ENCODE measurements around the gene HOXB8. TPM values are rescaled to one million over a fixed set of nuclear protein-coding genes. Genes with fewer than 3 reads are reported as not detected.

HOXB8 gene
- total RNA-seq, 1 donor from 2014 or later = not detected

DNA sequence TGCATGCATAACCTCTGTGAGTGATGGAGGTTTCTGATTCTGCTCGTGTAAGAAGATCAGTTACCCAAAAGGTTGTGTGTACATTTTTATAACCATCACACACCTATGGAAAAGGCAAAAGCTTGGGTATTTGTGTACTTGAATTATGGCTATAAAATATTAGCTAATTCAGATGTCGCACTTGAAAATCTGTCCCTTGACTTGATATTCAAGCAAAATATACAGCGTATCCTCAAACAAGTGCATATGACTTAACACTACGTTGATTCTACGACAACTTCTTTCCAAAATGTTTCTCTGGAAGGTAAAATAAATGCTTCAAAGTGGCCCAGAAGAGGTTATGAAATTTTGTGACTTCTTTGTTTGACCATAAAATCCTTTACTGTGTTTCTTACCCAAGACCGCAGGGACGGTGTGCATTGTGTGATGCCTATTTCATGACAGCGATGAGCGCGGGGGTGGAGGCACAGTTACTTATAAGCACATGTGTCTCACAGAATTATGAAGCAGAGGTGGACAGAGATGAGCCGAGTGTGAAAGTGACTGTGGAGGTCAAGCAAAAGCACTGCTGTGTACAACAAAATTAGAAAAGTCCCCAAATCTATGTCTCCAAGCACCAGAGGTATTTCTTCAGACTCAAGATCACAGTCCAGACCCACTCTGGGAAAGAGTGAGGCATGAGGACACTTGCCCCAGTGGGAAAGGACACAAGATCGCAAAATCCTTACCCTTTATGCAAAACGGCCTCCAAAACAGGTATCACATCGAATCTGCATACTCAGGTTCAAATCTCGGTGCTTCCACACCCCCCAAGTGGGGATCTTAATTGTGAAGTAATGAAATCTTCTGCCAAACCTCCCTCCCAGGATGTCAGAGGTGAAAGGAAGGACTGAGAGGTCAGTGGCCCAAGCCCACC lies 15.2 kb upstream of the HOXB8 start:
- Histone ChIP-seq H3K27me3 (ENCODE audit: control insufficient read depth in 3 of 3, insufficient read depth in 3 of 3, low read length in 3 of 3) (peaks cover 96 to 98% (median 97%) of the 10 kb centered on the region in 3 donors), H3K4me1 (ENCODE audit: control insufficient read depth in 3 of 3, insufficient read depth in 3 of 3, low read length in 3 of 3) (peaks cover 8 to 12% (median 9%) of the 10 kb centered on the region in 3 donors), H3K9ac (ENCODE audit: low read depth in 1 of 3, low read length in 3 of 3) (no peak overlapping the region), H3K27ac (ENCODE audit: low read depth, low read length) (no peak overlapping the region), H3K4me3 (ENCODE audit: low read length in 3 of 3) (no peak overlapping the region), H3K36me3 (ENCODE audit: control insufficient read depth in 3 of 3, insufficient read depth in 3 of 3, low read length in 3 of 3) (no peaks in the 10 kb centered on the region), H3K9me3 (ENCODE audit: control insufficient read depth in 3 of 3, low read length in 3 of 3) (no peaks in the 10 kb centered on the region)

DNA sequence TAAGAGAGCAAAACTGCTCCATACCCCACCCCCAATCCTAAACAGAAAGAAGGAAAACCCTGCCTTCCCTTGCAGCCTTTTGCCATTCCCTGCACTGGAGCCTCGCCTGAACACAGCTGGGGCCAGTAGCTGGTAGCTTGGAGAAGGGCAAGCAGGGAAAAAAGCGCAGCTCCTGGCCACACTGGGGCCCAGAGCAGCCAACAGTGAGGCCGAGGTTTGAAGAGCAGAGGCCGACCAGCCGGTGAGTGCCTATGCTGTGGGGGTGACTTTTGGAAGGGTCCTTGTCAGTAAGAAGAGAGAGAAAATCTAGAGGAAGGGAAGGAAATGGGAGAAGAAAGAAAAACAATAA lies 14.3 kb upstream of the HOXB8 start:
- Histone ChIP-seq H3K27me3 (ENCODE audit: control insufficient read depth in 3 of 3, insufficient read depth in 3 of 3, low read length in 3 of 3) (peaks cover 95 to 98% (median 97%) of the 10 kb centered on the region in 3 donors), H3K9me3 (ENCODE audit: control insufficient read depth in 3 of 3, low read length in 3 of 3) (no peaks in the 10 kb centered on the region), H3K27ac (ENCODE audit: low read depth, low read length) (no peak overlapping the region), H3K4me3 (ENCODE audit: low read length in 3 of 3) (no peak overlapping the region), H3K36me3 (ENCODE audit: control insufficient read depth in 3 of 3, insufficient read depth in 3 of 3, low read length in 3 of 3) (no peaks in the 10 kb centered on the region), H3K9ac (ENCODE audit: low read depth in 1 of 3, low read length in 3 of 3) (no peak overlapping the region), H3K4me1 (ENCODE audit: control insufficient read depth in 3 of 3, insufficient read depth in 3 of 3, low read length in 3 of 3) (peaks cover 12 to 17% (median 13%) of the 10 kb centered on the region in 3 donors)

GRCh38 chr17:48628649-48629410 lies 13.7 kb upstream of the HOXB8 start:
- Histone ChIP-seq H3K27ac (ENCODE audit: low read depth, low read length) (no peak overlapping the region), H3K36me3 (ENCODE audit: control insufficient read depth in 3 of 3, insufficient read depth in 3 of 3, low read length in 3 of 3) (no peaks in the 10 kb centered on the region), H3K9me3 (ENCODE audit: control insufficient read depth in 3 of 3, low read length in 3 of 3) (no peaks in the 10 kb centered on the region), H3K4me1 (ENCODE audit: control insufficient read depth in 3 of 3, insufficient read depth in 3 of 3, low read length in 3 of 3) (peaks cover 12 to 15% (median 13%) of the 10 kb centered on the region in 3 donors), H3K27me3 (ENCODE audit: control insufficient read depth in 3 of 3, insufficient read depth in 3 of 3, low read length in 3 of 3) (peaks cover 96 to 99% (median 97%) of the 10 kb centered on the region in 3 donors), H3K9ac (ENCODE audit: low read depth in 1 of 3, low read length in 3 of 3) (no peak overlapping the region), H3K4me3 (ENCODE audit: low read length in 3 of 3) (no peak overlapping the region)

- H3K36me3 ChIP-seq (ENCODE audit: control insufficient read depth in 3 of 3, insufficient read depth in 3 of 3, low read length in 3 of 3) = no peaks in the 10 kb centered on the region
- no peak overlapping the region for H3K27ac ChIP-seq (ENCODE audit: low read depth, low read length)
- H3K4me1 ChIP-seq (ENCODE audit: control insufficient read depth in 3 of 3, insufficient read depth in 3 of 3, low read length in 3 of 3) = peaks cover 12 to 15% (median 13%) of the 10 kb centered on the region in 3 donors
- H3K27me3 ChIP-seq (ENCODE audit: control insufficient read depth in 3 of 3, insufficient read depth in 3 of 3, low read length in 3 of 3) = peaks cover 96 to 99% (median 97%) of the 10 kb centered on the region in 3 donors
- no peaks in the 10 kb centered on the region for H3K9me3 ChIP-seq (ENCODE audit: control insufficient read depth in 3 of 3, low read length in 3 of 3)
- no peak overlapping the region for H3K4me3 ChIP-seq (ENCODE audit: low read length in 3 of 3)
- no peak overlapping the region for H3K9ac ChIP-seq (ENCODE audit: low read depth in 1 of 3, low read length in 3 of 3)
These were observed 12.8 kb upstream of the HOXB8 start for GRCh38 chr17:48627623-48628521.

DNA sequence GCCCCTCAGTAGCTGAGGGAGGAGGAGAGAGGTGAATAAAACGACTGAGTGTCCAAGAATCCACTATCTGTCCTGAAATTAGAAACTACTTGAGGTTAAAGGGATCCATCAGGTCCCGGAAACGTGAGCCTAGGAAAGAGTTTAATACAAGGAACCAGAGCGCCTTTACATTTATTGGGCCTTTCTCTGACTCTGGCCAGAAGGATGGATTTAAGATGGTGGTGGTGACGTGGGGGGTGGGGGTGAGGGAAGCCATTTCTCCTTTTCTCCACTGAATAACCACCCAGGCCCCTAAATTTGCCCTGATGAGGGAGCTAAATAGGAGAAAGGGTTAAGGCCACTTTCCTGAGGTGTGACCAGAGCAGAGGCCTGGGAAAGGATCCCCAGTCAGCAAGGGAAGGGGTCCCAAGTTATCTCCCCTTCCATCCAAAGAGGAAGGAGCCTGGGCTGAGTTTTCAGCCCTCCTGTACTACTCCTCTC lies 12.1 kb upstream of the HOXB8 start:
- peaks cover 96 to 99% (median 97%) of the 10 kb centered on the region in 3 donors for H3K27me3 ChIP-seq (ENCODE audit: control insufficient read depth in 3 of 3, insufficient read depth in 3 of 3, low read length in 3 of 3)

DNA sequence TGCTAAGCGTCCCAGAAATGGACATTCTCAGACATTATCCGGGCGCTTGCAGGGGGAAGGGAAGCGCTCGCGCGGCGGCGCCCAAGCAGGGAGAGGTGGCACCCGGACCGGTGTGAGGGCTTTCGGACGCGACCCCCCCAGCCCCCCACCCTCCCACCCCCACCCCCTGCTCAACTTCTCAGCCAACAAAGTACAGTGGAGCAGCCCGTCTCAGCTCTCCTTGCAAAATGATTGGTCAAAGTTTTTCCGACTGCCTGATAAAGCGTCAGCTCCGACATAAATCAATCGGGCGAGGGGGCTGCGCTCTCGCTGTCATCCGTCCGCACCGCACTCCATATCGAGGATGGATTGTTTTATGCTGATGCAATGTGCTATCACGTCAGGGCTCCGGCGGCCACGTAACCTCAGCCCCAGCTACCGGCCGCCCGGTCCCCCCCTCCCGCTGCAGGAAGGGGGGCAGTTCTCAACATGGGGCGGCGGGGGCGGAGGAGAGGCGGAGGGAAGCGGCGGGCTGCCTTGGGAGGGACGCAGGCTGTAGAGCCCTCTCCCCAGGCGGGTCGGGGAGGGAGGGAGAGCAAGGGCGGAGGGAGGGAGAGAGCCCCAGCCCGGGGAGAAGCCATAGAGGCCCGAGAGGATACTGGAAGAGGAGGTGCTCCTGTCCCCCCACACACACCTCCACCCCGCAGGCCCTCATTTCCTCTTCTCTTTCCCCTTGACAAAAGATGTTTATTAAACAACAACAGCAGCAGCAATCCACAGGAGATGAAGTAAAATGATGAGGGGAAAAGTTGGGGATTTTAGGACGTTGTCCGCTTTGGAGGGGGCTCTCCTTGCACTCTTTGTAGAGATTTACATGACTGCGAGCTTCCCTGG lies 11.4 kb upstream of the HOXB8 start, which contains the start of gene HOXB9:
TSS of gene HOXB9 (minus strand) at position 114 of the 873 bp plus-strand sequence. CDS start at position 25, 89 bp downstream.
- H3K9me3 ChIP-seq (ENCODE audit: control insufficient read depth in 3 of 3, low read length in 3 of 3) = no peaks in the 10 kb centered on the region
- H3K27ac ChIP-seq (ENCODE audit: low read depth, low read length) = no peak within 1 kb of the TSS
- H3K9ac ChIP-seq (ENCODE audit: low read depth in 1 of 3, low read length in 3 of 3) = peak within 1 kb of the TSS in 2 of 3 donors; percentile 40 to 42
- H3K4me1 ChIP-seq (ENCODE audit: control insufficient read depth in 3 of 3, insufficient read depth in 3 of 3, low read length in 3 of 3) = peaks cover 12 to 15% (median 13%) of the 10 kb centered on the region in 3 donors
- H3K4me3 ChIP-seq (ENCODE audit: low read length in 3 of 3) = peak within 1 kb of the TSS; percentile 43 to 57 (median 49)
- H3K36me3 ChIP-seq (ENCODE audit: control insufficient read depth in 3 of 3, insufficient read depth in 3 of 3, low read length in 3 of 3) = no peaks in the 10 kb centered on the region
- peaks cover 96 to 99% (median 97%) of the 10 kb centered on the region in 3 donors for H3K27me3 ChIP-seq (ENCODE audit: control insufficient read depth in 3 of 3, insufficient read depth in 3 of 3, low read length in 3 of 3)

More for the DNA sequence above, 12.1 kb upstream of the HOXB8 start:
- Histone ChIP-seq H3K27ac (ENCODE audit: low read depth, low read length) (no peak overlapping the region), H3K4me3 (ENCODE audit: low read length in 3 of 3) (no peak overlapping the region), H3K36me3 (ENCODE audit: control insufficient read depth in 3 of 3, insufficient read depth in 3 of 3, low read length in 3 of 3) (no peaks in the 10 kb centered on the region), H3K9ac (ENCODE audit: low read depth in 1 of 3, low read length in 3 of 3) (no peak overlapping the region), H3K9me3 (ENCODE audit: control insufficient read depth in 3 of 3, low read length in 3 of 3) (no peaks in the 10 kb centered on the region), H3K4me1 (ENCODE audit: control insufficient read depth in 3 of 3, insufficient read depth in 3 of 3, low read length in 3 of 3) (peaks cover 12 to 15% (median 13%) of the 10 kb centered on the region in 3 donors)

DNA sequence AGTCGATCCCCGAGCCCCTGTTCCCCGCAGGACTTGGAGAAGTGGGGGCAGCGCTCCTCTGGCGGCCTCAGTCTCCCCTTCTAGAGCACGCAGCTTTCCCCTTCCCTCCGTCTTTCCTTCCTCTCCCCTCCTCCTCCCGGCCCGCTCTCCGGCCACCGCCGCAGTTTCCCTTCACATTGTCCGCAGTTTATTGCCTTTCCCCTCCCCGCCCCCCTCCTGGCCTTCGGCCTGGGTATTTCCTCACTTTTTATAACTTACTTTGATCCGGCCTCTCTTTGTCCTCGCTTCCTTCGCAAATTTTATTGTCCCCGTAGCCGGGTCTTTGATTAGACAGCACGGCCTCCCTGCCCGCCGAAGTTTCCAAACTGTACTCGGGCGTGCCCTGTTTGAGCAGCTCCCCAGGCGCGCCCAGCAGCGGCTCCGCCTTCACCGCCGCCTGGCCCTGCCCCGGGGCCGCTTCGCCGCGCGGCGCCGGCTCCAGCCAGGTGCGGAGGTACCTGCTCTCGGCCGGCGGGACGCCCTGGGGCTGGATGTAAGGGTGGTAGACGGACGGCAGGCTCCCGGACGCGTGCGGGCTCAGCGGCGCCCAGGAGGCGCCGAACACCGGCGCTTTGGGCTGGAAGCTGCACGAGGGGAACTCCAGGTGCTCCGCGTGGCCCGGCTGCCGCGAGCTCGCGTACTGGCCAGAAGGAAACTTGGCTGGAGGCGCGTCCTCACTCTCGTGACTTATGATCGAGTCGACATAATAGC lies 10.6 kb upstream of the HOXB8 start:
- Histone ChIP-seq H3K9ac (ENCODE audit: low read depth in 1 of 3, low read length in 3 of 3) (peak overlapping the region in 1 of 3 donors; percentile 42), H3K9me3 (ENCODE audit: control insufficient read depth in 3 of 3, low read length in 3 of 3) (no peaks in the 10 kb centered on the region), H3K4me1 (ENCODE audit: control insufficient read depth in 3 of 3, insufficient read depth in 3 of 3, low read length in 3 of 3) (peaks cover 12 to 15% (median 13%) of the 10 kb centered on the region in 3 donors), H3K27ac (ENCODE audit: low read depth, low read length) (no peak overlapping the region), H3K27me3 (ENCODE audit: control insufficient read depth in 3 of 3, insufficient read depth in 3 of 3, low read length in 3 of 3) (peaks cover 95 to 98% (median 96%) of the 10 kb centered on the region in 3 donors), H3K4me3 (ENCODE audit: low read length in 3 of 3) (peak overlapping the region; percentile 43 to 57 (median 49)), H3K36me3 (ENCODE audit: control insufficient read depth in 3 of 3, insufficient read depth in 3 of 3, low read length in 3 of 3) (no peaks in the 10 kb centered on the region)

All from skeletal muscle tissue (tissue), 4 donors.